Gastroesophageal sphincter (tissue), 4 donors: ENCODE measurements around the gene NBEA. TPM values are rescaled to one million over a fixed set of nuclear protein-coding genes. Genes with fewer than 3 reads are reported as not detected.

Source experiments
- ATAC-seq: fragments of 150-250 bp; one replicate; pipeline ENCODE4 v1.9.1; 2016; ENCODE audit warnings: mild to moderate bottlenecking, moderate library complexity
- H3K27ac ChIP-seq, 4 donors: fragments of 200-600 bp; sonication (generic) in 3 of 4; 1 replicate in 3 of 4; 2 replicates in 1 of 4; pipeline ENCODE4 v1.5.1; 2016 to 2019
- H3K27me3 ChIP-seq: fragments of 200-600 bp; sonication (generic); one replicate; pipeline ENCODE4 v1.5.1; 2019
- H3K36me3 ChIP-seq, 2 donors: fragments of 200-600 bp; sonication (generic); one replicate each; pipeline ENCODE4 v1.5.1; 2019; ENCODE audit warnings: control low read depth in 1 of 2
- H3K4me1 ChIP-seq, 3 donors: fragments of 200-600 bp; sonication (generic); 1 replicate in 2 of 3; 2 replicates in 1 of 3; pipeline ENCODE4 v1.5.1; 2016 to 2019; ENCODE audit warnings: control low read depth in 2 of 3
- H3K4me3 ChIP-seq, 2 donors: fragments of 200-600 bp; sonication (generic); one replicate each; pipeline ENCODE4 v1.5.1; 2019; ENCODE audit warnings: mild to moderate bottlenecking in 1 of 2, moderate library complexity in 1 of 2
- H3K9me3 ChIP-seq, 3 donors: fragments of 200-600 bp; sonication (generic); one replicate each; pipeline ENCODE4 v1.5.1; 2017 to 2019; ENCODE audit warnings: control low read depth in 2 of 3
- CTCF ChIP-seq, 4 experiments: fragments of 200-600 bp in 2 of 4; fragments of 450-650 bp in 2 of 4; sonication (generic) in 1 of 4; IDR thresholded peaks; one replicate each; pipeline ENCODE4 v1.5.1; 2017 to 2019; ENCODE audit warnings: antibody characterized with exemption in 4 of 4, mild to moderate bottlenecking in 2 of 4, moderate library complexity in 2 of 4
- EP300 ChIP-seq: sonication (generic); formaldehyde crosslinking; IDR thresholded peaks from one replicate; pipeline ENCODE4 v1.6.1; 2017; ENCODE audit warnings: antibody characterized with exemption, mild to moderate bottlenecking
- POLR2A ChIP-seq, 2 donors: fragments of 450-650 bp; IDR thresholded peaks; one replicate each; pipeline ENCODE4 v1.6.1; 2017; ENCODE audit warnings: antibody characterized with exemption in 2 of 2, mild to moderate bottlenecking in 2 of 2, moderate library complexity in 1 of 2
- POLR2AphosphoS5 ChIP-seq: sonication (generic); formaldehyde crosslinking; IDR thresholded peaks from one replicate; pipeline ENCODE4 v1.6.1; 2017; ENCODE audit warnings: antibody characterized with exemption
- WGBS, 2 donors: methylation state at CpG; one replicate each; pipeline ENCODE4 v1.1.5; 2018; ENCODE audit warnings: low coverage in 1 of 2; 5-methylcytosine and 5-hydroxymethylcytosine counted together
- total RNA-seq, 4 donors: library from RNA; depleted of rRNA; stranded (reverse); fragments of >200 nt; gene quantifications; one replicate each; pipeline ENCODE4 v1.1.0, GENCODE V29; 2016

NBEA gene
- total RNA-seq, 4 donors from 2014 or later = 24.8 to 52.1 (median 35.4) TPM

- WGBS, 2 donors = 67% methylated on average over 1 of the region's 1 CpG; no CpG with 5 or more reads in 1 of the 2 donors
- ATAC-seq = no peak
- Histone ChIP-seq H3K9me3 (no peaks in the 10 kb centered on the region), H3K27ac (no peak overlapping the region), H3K27me3 (no peaks in the 10 kb centered on the region), H3K4me3 (no peak overlapping the region), H3K36me3 (no peaks in the 10 kb centered on the region), H3K4me1 (no peaks in the 10 kb centered on the region)
- TF ChIP-seq POLR2AphosphoS5 (no peak), EP300 (no peak), CTCF (IDR thresholded peaks at IDR 0.05) (no peak), POLR2A (IDR thresholded peaks at IDR 0.05) (no peak)
Measured at GRCh38 chr13:35468195-35468594, 526.1 kb downstream of the NBEA start.

- Histone ChIP-seq H3K36me3 (no peaks in the 10 kb centered on the region), H3K9me3 (no peaks in the 10 kb centered on the region), H3K27me3 (no peaks in the 10 kb centered on the region), H3K27ac (peak overlapping the region; percentile 19 to 85 (median 82)), H3K4me1 (no peaks in the 10 kb centered on the region), H3K4me3 (peak overlapping the region; percentile 28 to 54)
- 55 to 67% methylated on average over 9 to 10 of the region's 10 CpGs for WGBS, 2 donors
- TF ChIP-seq CTCF (IDR thresholded peaks at IDR 0.05) = no peak
- TF ChIP-seq EP300 = no peak
- TF ChIP-seq POLR2A (IDR thresholded peaks at IDR 0.05) = no peak
- TF ChIP-seq POLR2AphosphoS5 = no peak
- no peak for ATAC-seq
Measured at GRCh38 chr13:35469806-35470525, 527.9 kb downstream of the NBEA start.

GRCh38 chr13:35470671-35471661, 528.9 kb downstream of the NBEA start:
- Histone ChIP-seq H3K27ac (peak overlapping the region; percentile 19 to 85 (median 82)), H3K4me3 (peak overlapping the region; percentile 28 to 54), H3K36me3 (peaks cover 0 to 6% of the 10 kb centered on the region in 2 donors), H3K4me1 (no peaks in the 10 kb centered on the region), H3K9me3 (no peaks in the 10 kb centered on the region), H3K27me3 (no peaks in the 10 kb centered on the region)
- peak; percentile 81 for ATAC-seq
- WGBS, 2 donors = 16 to 27% methylated on average over 28 to 36 of the region's 68 CpGs
- TF ChIP-seq EP300 = no peak
- TF ChIP-seq CTCF (IDR thresholded peaks at IDR 0.05) = peak in 1 of 4 experiments; percentile 27

- Histone ChIP-seq H3K4me1 (no peaks in the 10 kb centered on the region), H3K36me3 (peaks cover 0 to 6% of the 10 kb centered on the region in 2 donors), H3K27ac (peak overlapping the region in 2 of 4 donors; percentile 81 to 85), H3K4me3 (peak overlapping the region in 1 of 2 donors; percentile 54), H3K27me3 (no peaks in the 10 kb centered on the region), H3K9me3 (no peaks in the 10 kb centered on the region)
- 60 to 75% methylated on average over 18 to 27 of the region's 28 CpGs for WGBS, 2 donors
- no peak for ATAC-seq
- no peak for TF ChIP-seq EP300
- no peak for TF ChIP-seq POLR2AphosphoS5
Measured at GRCh38 chr13:35471706-35472322, 529.7 kb downstream of the NBEA start.

GRCh38 chr13:35472323-35472881, 530.3 kb downstream of the NBEA start:
- no peaks in the 10 kb centered on the region for H3K9me3 ChIP-seq
- peak overlapping the region in 1 of 2 donors; percentile 54 for H3K4me3 ChIP-seq
- H3K27me3 ChIP-seq = no peaks in the 10 kb centered on the region
- 73 to 92% methylated on average over 4 to 7 of the region's 7 CpGs for WGBS, 2 donors
- ATAC-seq = no peak
- TF ChIP-seq POLR2A (IDR thresholded peaks at IDR 0.05) (no peak), CTCF (IDR thresholded peaks at IDR 0.05) (no peak), POLR2AphosphoS5 (no peak), EP300 (no peak)
- peaks cover 0 to 6% of the 10 kb centered on the region in 2 donors for H3K36me3 ChIP-seq
- peak overlapping the region in 2 of 4 donors; percentile 20 to 85 for H3K27ac ChIP-seq
- H3K4me1 ChIP-seq = no peaks in the 10 kb centered on the region
